Nephron progenitor cell (in vitro differentiated cells): ENCODE data around the gene CCNA2.

ENCODE experiments used
- DNase-seq: peaks from one replicate; pipeline ENCODE4 v3.0.0; 2021
- H3K27ac Mint-ChIP-seq: 2 replicates; pipeline ENCODE4 v1.8.0; 2021; ENCODE audit warnings: mild to moderate bottlenecking, moderate library complexity, mixed read lengths
- H3K27me3 Mint-ChIP-seq: 2 replicates; pipeline ENCODE4 v1.8.0; 2021; ENCODE audit warnings: mild to moderate bottlenecking, low read depth, mixed read lengths; ENCODE audit not compliant: poor library complexity
- H3K36me3 Mint-ChIP-seq: 2 replicates; pipeline ENCODE4 v1.8.0; 2021; ENCODE audit warnings: low read depth, mixed read lengths
- H3K4me1 Mint-ChIP-seq: 2 replicates; pipeline ENCODE4 v1.8.0; 2021; ENCODE audit warnings: mixed read lengths
- H3K4me3 Mint-ChIP-seq: 2 replicates; pipeline ENCODE4 v1.8.0; 2021; ENCODE audit warnings: mild to moderate bottlenecking, moderate library complexity, mixed read lengths
- H3K9me3 Mint-ChIP-seq: 2 replicates; pipeline ENCODE4 v1.8.0; 2021; ENCODE audit warnings: mild to moderate bottlenecking, moderate library complexity, mixed read lengths
- TF ChIP-seq, protein P1 (sequence below): fragments of 200-600 bp; sonication (generic); IDR thresholded peaks from 2 replicates; pipeline ENCODE4 v1.5.0; 2021; ENCODE audit warnings: antibody characterized with exemption

CCNA2 gene

DNA sequence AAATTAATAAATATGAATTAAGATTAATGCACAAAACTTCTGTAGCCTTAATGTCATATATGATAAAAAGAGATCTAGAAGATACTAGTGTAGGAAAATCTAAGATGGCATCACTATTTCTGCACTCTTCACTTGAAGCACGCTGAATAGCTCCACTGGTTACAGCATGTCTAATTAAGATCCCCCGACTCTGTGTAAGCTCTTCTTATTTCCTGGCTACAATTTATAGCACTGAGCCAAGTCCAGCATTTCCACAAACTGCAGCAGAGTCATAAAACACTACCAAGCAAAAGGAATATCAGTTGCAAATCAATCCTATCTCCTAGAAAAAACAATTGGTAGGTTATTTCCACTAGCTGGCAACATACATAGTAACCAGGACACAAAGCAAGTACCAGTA is 1.3 kb upstream of the CCNA2 start:
- H3K27ac Mint-ChIP-seq = no peak overlapping the region

DNA sequence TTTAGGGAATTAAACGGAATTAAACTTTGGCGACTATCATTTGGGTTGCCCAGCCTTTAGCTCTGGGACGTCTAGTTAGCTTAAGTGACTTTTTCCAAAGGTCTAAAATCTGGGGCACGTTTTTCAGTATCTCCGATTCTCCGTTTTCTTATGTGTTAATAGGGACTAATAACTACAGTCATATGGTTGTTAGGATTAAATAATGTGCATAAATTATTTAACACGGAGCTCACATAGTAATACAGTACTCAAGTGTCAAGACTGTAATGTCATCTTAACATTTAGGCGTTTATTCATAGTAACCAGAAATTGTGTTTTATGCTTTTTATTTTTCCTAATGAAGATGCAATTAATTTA is 466 bp upstream of the CCNA2 start:
- TF ChIP-seq, protein P1, sequence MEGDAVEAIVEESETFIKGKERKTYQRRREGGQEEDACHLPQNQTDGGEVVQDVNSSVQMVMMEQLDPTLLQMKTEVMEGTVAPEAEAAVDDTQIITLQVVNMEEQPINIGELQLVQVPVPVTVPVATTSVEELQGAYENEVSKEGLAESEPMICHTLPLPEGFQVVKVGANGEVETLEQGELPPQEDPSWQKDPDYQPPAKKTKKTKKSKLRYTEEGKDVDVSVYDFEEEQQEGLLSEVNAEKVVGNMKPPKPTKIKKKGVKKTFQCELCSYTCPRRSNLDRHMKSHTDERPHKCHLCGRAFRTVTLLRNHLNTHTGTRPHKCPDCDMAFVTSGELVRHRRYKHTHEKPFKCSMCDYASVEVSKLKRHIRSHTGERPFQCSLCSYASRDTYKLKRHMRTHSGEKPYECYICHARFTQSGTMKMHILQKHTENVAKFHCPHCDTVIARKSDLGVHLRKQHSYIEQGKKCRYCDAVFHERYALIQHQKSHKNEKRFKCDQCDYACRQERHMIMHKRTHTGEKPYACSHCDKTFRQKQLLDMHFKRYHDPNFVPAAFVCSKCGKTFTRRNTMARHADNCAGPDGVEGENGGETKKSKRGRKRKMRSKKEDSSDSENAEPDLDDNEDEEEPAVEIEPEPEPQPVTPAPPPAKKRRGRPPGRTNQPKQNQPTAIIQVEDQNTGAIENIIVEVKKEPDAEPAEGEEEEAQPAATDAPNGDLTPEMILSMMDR = no peak
- Mint-ChIP-seq H3K4me1 (peaks cover 36% of the 10 kb centered on the region), H3K27ac (peak overlapping the region; percentile 48), H3K9me3 (no peaks in the 10 kb centered on the region), H3K27me3 (no peaks in the 10 kb centered on the region), H3K36me3 (peaks cover 9% of the 10 kb centered on the region), H3K4me3 (peak overlapping the region; percentile 93)
- no peak for DNase-seq

More for the DNA sequence above, 1.3 kb upstream of the CCNA2 start:
- Mint-ChIP-seq H3K27me3 (no peaks in the 10 kb centered on the region), H3K36me3 (peaks cover 4% of the 10 kb centered on the region), H3K4me1 (peaks cover 36% of the 10 kb centered on the region), H3K9me3 (no peaks in the 10 kb centered on the region), H3K4me3 (peak overlapping the region; percentile 57)
- DNase-seq = no peak
- TF ChIP-seq, protein P1 = no peak

DNA sequence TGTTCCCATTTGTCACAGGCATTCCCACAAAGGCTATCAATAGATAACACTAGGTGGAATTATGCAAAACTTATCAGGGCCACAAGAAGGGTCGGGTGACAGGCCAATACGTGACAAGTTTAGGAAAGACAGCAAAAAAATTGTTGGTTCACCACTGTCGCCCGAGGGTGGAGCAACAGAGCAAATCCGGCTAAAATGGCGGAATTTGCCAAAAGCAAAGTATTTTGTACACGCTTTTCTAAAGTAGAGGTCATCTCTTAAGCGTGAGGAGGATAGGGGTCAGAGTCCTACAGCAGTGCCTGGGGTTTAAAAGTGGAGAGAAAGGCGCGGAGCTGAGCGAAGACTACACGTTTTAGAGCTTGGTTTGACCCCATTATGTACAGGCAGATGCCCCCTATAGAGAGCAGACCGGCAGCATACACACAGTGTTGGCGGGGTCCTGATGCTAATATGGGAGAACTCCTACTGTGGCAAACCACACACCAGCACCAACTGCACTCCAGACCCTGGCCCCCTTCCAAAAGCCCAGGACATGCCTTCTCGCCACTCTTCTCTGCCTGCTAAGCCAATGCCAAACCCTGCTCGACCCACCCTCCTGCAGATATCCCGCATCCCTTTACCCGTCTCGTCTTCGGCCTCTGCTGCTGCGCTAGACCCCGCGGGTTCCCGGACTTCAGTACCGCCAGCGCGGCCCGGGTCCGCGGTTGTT is 733 bp downstream of the CCNA2 start:
- H3K27ac Mint-ChIP-seq = peak overlapping the region; percentile 83
- TF ChIP-seq, protein P1 = no peak
- peaks cover 18% of the 10 kb centered on the region for H3K36me3 Mint-ChIP-seq

DNA sequence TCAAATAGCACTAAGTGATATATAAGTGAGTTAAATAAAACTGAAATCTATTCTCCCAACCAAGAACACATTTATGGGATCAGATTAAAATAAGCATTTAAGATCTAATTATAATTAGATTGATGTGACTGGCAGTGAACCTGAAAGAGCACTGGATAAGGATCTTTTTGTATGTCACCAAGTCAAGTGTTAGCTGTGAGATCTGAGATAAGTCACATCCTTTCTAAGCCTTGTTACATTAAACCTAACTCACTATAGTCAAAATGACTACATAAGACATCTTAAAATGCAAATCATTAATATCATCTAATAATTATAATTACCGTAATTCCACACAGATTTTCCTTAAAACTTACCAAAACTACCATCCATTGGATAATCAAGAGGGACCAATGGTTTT is 1.6 kb downstream of the CCNA2 start:
- no peaks in the 10 kb centered on the region for H3K27me3 Mint-ChIP-seq
- DNase-seq = no peak
- peaks cover 24% of the 10 kb centered on the region for H3K36me3 Mint-ChIP-seq
- TF ChIP-seq, protein P1 = no peak
- H3K9me3 Mint-ChIP-seq = no peaks in the 10 kb centered on the region
- peaks cover 36% of the 10 kb centered on the region for H3K4me1 Mint-ChIP-seq
- H3K27ac Mint-ChIP-seq = no peak overlapping the region
- H3K4me3 Mint-ChIP-seq = peak overlapping the region; percentile 93

More for the DNA sequence above, 733 bp downstream of the CCNA2 start:
- DNase-seq = peak; percentile 26
- Mint-ChIP-seq H3K4me3 (peak overlapping the region; percentile 93), H3K9me3 (no peaks in the 10 kb centered on the region), H3K27me3 (no peaks in the 10 kb centered on the region), H3K4me1 (peaks cover 36% of the 10 kb centered on the region)

DNA sequence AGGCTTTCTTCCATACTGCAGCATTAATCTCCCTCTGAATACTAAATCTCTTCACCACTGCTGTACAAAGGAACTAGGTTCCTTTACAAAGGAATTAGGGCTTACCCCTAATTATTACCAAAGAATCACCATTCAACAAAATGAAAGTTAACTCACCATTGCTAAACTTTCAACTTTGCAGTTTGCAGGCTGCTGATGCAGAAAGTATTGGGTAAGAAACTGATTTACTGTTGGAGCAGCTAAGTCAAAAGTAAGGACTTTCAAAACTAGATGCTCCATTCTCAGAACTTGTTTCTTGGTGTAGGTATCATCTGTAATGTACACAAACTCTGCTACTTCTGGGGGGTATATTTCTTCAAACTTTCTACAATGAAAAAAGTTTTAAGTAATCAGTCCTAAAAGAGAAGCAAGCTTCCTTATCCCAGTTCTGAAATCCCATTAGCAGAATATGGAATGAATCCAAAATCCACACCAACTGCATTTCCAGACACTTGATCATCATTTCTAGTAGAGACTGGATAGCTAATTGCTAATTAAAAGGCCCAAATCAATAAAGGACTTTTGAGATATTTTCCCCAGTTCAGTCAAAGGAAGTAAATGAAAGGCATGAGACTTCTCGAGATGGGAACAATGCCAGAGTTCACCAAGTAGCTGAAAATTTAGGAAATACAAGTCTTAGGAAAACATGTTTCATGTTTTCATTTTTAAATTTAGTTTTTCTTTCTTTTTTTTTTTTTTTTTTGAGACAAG is 4.3 kb downstream of the CCNA2 start:
- Mint-ChIP-seq H3K9me3 (no peaks in the 10 kb centered on the region), H3K4me1 (peaks cover 27% of the 10 kb centered on the region), H3K36me3 (peaks cover 34% of the 10 kb centered on the region), H3K27me3 (no peaks in the 10 kb centered on the region), H3K4me3 (no peak overlapping the region), H3K27ac (peak overlapping the region; percentile 3)
- DNase-seq = no peak
- TF ChIP-seq, protein P1 = no peak
